HAP-1 (cell line): ENCODE results near the gene TTI1.

ENCODE experiments used
- DNase-seq, 2 experiments: peaks; one replicate each; pipeline ENCODE4 v3.0.0-alpha.2; 2016 to 2020; ENCODE audit warnings: low spot score in 2 of 2
- H3K27me3 ChIP-seq: fragments of 250-450 bp; sonication (Bioruptor Pico); 2 replicates; pipeline ENCODE4 v1.5.1; 2020; ENCODE audit warnings: low read depth, mild to moderate bottlenecking, moderate library complexity
- H3K36me3 ChIP-seq: fragments of 250-450 bp; sonication (Bioruptor Pico); replicated peaks from 2 replicates; pipeline ENCODE4 v1.5.1; 2020; ENCODE audit warnings: mild to moderate bottlenecking
- H3K4me1 ChIP-seq: fragments of 250-450 bp; sonication (Bioruptor Pico); 2 replicates; pipeline ENCODE4 v1.5.1; 2020; ENCODE audit warnings: mild to moderate bottlenecking
- H3K4me3 ChIP-seq: fragments of 250-450 bp; sonication (Bioruptor Pico); 2 replicates; pipeline ENCODE4 v1.5.1; 2020; ENCODE audit warnings: mild to moderate bottlenecking, moderate library complexity
- H3K9me3 ChIP-seq: fragments of 250-450 bp; sonication (Bioruptor Pico); 2 replicates; pipeline ENCODE4 v1.5.1; 2020; ENCODE audit warnings: mild to moderate bottlenecking, moderate library complexity
- in situ Hi-C: fragments of 300-500 bp; cut with MboI; formaldehyde crosslinking; loops from 3 replicates; pipeline ENCODE4 v1.14.3; 2020; ENCODE audit warnings: low sequenced_read_pairs, inconsistent platforms, mixed read lengths

TTI1 gene

DNA sequence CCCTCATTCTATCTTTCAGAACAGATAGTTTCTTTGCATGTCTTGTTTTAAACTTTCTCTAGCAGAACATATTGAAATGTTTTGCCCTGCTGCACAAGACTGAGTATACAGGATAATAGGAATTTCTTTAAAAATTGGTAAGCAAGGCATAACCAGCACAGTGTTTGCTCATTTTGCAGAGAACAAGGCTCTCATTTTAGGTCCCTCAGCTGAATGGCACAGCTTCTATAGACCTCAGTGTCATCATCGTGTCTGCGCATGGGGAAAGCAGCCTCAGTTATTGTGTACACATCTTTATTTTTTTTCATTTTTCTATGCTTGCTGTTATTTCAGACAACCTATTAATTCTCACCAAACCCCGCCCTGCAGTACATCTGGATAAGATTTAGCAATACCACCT is 35.7 kb downstream of the TTI1 start:
- Histone ChIP-seq H3K4me1 (peaks cover 6% of the 10 kb centered on the region), H3K27me3 (no peaks in the 10 kb centered on the region), H3K36me3 (peaks cover 78% of the 10 kb centered on the region), H3K9me3 (no peaks in the 10 kb centered on the region), H3K4me3 (no peak overlapping the region)
- DNase-seq, result no peak
- in situ Hi-C loops, result no loop called here

DNA sequence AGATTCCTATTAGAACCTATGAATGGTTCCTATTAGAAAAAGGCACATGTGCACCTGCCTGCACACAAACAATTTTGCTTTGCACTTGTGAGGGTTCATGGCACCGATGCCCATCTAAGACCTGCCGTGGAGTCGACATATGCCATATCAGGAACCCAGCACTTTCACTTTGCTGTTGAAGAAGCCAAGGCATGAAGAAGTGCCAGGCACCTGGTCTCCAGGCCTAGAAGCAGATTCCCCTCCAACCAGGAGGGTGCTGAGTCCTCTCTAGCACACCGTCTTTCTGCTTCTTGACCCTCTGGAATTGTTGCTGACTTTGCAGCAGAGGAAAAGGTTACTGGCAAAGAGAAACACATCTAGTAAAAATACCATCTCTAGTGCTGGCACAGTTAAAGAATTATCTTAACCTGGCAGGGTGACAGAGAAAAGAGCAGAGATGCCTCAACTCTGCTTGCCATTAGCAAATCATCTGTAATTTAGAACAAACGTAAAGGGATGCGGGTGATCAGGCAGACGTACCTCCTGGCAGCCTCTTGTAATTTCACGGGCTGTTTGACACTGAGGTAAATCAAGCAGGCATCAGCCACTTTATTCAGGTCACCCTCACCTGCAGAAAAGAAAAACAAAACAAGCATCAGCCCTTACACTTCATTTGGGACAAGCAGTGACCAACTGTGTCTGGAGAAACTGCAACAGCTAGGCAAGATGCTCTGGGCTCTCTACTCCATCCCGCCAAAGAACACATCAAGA is 37.2 kb downstream of the TTI1 start:
- no peak for DNase-seq
- Histone ChIP-seq H3K36me3 (peaks cover 74% of the 10 kb centered on the region), H3K27me3 (no peaks in the 10 kb centered on the region), H3K4me3 (no peak overlapping the region), H3K4me1 (peaks cover 7% of the 10 kb centered on the region), H3K9me3 (no peaks in the 10 kb centered on the region)
- in situ Hi-C loops, result no loop called here

DNA sequence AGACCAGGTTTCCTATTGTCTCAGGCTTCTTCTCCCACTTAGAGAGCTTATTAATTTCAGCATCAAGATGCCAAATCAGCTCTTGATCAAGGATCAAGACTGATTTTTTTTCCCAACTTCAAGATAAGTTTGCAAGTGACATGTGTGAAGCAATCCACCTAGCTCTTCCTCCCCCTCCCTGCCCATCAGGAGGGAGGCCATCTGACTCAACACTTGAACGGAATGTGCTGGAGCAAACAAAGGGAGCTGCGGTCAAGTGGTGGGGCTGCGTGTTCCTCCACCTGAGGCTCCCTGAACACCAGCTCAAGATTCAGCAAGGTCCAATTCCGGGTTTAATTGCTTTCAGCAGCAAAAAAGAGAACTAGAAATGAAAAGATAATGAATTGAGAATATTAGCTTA is 38.7 kb downstream of the TTI1 start:
- H3K4me3 ChIP-seq, result no peak overlapping the region
- no peaks in the 10 kb centered on the region for H3K27me3 ChIP-seq
- in situ Hi-C loops, result loop anchor here (5.0 kb wide), 1 partner anchor 427 kb away; no protein-coding TSS in a partner anchor
- H3K36me3 ChIP-seq, result peaks cover 72% of the 10 kb centered on the region
- no peak for DNase-seq
- H3K9me3 ChIP-seq, result no peaks in the 10 kb centered on the region
- peaks cover 7% of the 10 kb centered on the region for H3K4me1 ChIP-seq

- Histone ChIP-seq H3K4me1 (peaks cover 7% of the 10 kb centered on the region), H3K27me3 (no peaks in the 10 kb centered on the region), H3K36me3 (peaks cover 67% of the 10 kb centered on the region), H3K9me3 (no peaks in the 10 kb centered on the region), H3K4me3 (no peak overlapping the region)
- DNase-seq, result peak; percentile 73 to 79
- in situ Hi-C loops, result loop anchor here (5.0 kb wide), 1 partner anchor 426 kb away; no protein-coding TSS in a partner anchor
These were observed 40.4 kb downstream of the TTI1 start for GRCh38 chr20:37992802-37993409.

DNA sequence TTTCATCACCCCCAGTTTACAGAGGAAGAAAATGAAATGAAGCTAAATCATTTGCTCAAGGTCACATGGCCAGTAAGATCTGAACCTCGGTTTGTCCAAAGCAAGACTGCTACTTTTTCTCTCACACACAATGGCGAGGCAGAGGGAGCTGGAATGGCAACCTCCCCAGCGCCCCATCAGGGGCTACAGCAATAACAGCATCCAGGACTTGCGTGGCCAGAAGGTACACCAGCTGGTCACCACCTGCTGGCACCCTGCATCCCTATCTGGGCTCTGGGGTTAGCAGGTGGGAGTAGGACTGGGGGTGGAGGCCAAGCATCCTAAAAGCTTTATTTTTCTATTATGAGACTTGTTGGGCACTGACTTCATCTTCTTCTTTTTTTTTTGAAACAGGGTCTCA is 41.3 kb downstream of the TTI1 start:
- Histone ChIP-seq H3K27me3 (no peaks in the 10 kb centered on the region), H3K36me3 (peaks cover 57% of the 10 kb centered on the region), H3K4me1 (peaks cover 15% of the 10 kb centered on the region), H3K4me3 (no peak overlapping the region), H3K9me3 (no peaks in the 10 kb centered on the region)
- no peak for DNase-seq
- in situ Hi-C loops, result loop anchor here (5.0 kb wide), 1 partner anchor 425 kb away; no protein-coding TSS in a partner anchor

- Histone ChIP-seq H3K36me3 (peaks cover 56% of the 10 kb centered on the region), H3K4me1 (peaks cover 21% of the 10 kb centered on the region)
These were observed 41.9 kb downstream of the TTI1 start for GRCh38 chr20:37991157-37991866.

DNA sequence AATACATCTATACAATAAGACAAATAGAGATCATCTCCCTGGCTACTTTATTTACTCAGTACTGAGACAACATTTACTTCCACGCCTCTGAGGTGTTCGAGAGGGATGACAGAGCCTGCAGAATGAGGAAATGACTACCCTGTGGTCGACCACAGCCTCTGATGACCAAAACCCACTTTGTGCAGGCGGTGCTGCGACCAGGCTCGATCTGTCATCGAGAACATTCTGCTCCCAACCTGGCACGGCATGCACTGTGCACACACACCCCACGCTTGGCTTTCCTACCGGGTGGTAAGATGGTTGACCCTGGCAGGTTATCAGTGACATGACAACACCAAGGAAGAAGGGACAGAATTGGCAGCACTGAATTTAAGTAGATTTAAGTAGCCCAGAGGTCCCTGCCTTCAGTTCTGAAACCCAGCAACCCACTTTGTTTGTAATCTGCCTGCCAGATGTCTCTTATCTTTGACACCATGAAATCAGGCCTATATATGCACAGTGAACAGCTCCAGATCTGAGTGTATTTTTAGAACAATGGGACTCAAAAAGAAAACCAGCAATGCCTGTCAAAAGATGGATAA is 42.6 kb downstream of the TTI1 start:
- Histone ChIP-seq H3K4me1 (peaks cover 22% of the 10 kb centered on the region), H3K27me3 (no peaks in the 10 kb centered on the region), H3K9me3 (no peaks in the 10 kb centered on the region), H3K36me3 (peaks cover 56% of the 10 kb centered on the region), H3K4me3 (no peak overlapping the region)
- no peak for DNase-seq
- in situ Hi-C loops, result loop anchor here (5.0 kb wide), 1 partner anchor 423 kb away; no protein-coding TSS in a partner anchor

More at GRCh38 chr20:37991157-37991866, 41.9 kb downstream of the TTI1 start:
- Histone ChIP-seq H3K27me3 (no peaks in the 10 kb centered on the region), H3K9me3 (no peaks in the 10 kb centered on the region), H3K4me3 (no peak overlapping the region)
- in situ Hi-C loops, result loop anchor here (5.0 kb wide), 1 partner anchor 424 kb away; no protein-coding TSS in a partner anchor
- DNase-seq, result no peak

DNA sequence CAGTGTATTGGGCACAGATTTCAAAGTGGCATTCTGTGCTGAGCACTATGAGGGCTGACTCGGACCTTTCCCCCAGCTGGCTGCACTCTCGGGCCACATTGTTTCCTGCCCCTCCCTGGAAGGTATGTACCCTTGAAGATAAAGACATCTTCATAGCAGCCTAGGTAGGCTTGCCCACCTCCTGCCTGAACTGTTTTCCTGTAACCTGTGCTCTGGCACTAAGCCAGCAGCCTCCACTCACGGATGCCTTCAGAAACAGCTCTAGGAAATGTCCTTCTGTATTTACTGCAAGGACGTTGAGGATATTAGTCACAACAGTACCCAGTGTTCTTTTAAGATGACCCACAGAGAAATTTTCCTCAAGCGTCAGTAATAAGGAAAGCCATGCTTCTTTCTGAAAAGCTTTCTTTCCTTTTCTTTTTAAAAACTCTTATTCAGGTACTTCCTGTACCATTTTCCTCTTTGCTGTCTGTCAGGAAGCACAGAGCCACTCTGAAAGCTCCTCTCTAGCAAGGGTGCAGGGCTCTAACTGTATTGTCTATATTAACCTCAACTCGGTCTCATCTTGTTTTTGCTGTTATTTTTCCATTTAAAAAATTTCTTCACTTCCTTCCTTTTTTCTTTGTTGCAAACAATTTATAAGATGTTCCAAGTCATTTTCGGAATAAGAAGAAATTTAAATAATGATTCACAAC is 43.5 kb downstream of the TTI1 start:
- Histone ChIP-seq H3K4me1 (peaks cover 22% of the 10 kb centered on the region), H3K36me3 (peaks cover 50% of the 10 kb centered on the region), H3K27me3 (no peaks in the 10 kb centered on the region), H3K9me3 (no peaks in the 10 kb centered on the region), H3K4me3 (no peak overlapping the region)
- no peak for DNase-seq
- in situ Hi-C loops, result loop anchor here (5.0 kb wide), 1 partner anchor 422 kb away; no protein-coding TSS in a partner anchor

DNA sequence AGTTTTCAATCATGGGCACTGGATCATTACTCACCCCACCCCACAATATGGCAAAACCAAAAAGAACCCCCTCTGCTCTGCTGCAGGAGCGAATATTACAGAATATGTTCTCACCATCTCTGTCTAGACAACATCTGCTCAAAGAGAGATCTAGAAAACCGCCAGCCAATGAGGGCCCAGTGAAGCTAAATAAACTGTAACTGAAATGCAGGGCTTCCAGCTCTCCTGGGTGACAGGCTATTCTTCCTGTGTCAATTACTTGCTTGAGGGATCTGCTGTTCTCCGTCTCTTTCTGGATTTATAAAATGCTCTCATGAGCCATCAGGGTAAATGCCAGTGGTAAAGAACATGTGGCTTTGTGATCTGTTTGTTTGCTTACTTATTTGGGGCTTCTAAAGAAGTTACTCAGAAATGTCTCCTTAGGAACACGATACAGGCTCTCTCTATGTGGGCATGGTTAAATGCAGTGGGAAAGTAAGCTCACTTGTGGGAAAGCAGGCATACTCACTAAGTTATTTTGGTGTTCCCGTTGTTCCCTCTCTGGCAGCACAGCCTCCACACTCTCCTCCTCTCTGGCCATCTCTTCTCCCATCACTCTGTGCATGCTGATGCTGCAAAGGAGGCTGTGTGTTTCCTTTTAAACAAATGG is 44.8 kb downstream of the TTI1 start:
- no peak for DNase-seq
- Histone ChIP-seq H3K36me3 (peaks cover 41% of the 10 kb centered on the region), H3K27me3 (no peaks in the 10 kb centered on the region), H3K9me3 (no peaks in the 10 kb centered on the region), H3K4me3 (no peak overlapping the region), H3K4me1 (peaks cover 22% of the 10 kb centered on the region)
- in situ Hi-C loops, result no loop called here

- DNase-seq, result no peak
- no peak overlapping the region for H3K4me3 ChIP-seq
- H3K9me3 ChIP-seq, result no peaks in the 10 kb centered on the region
- H3K27me3 ChIP-seq, result no peaks in the 10 kb centered on the region
- peaks cover 18% of the 10 kb centered on the region for H3K4me1 ChIP-seq
- in situ Hi-C loops, result no loop called here
- H3K36me3 ChIP-seq, result peaks cover 41% of the 10 kb centered on the region
These were observed 45.5 kb downstream of the TTI1 start for GRCh38 chr20:37987602-37988290.

DNA sequence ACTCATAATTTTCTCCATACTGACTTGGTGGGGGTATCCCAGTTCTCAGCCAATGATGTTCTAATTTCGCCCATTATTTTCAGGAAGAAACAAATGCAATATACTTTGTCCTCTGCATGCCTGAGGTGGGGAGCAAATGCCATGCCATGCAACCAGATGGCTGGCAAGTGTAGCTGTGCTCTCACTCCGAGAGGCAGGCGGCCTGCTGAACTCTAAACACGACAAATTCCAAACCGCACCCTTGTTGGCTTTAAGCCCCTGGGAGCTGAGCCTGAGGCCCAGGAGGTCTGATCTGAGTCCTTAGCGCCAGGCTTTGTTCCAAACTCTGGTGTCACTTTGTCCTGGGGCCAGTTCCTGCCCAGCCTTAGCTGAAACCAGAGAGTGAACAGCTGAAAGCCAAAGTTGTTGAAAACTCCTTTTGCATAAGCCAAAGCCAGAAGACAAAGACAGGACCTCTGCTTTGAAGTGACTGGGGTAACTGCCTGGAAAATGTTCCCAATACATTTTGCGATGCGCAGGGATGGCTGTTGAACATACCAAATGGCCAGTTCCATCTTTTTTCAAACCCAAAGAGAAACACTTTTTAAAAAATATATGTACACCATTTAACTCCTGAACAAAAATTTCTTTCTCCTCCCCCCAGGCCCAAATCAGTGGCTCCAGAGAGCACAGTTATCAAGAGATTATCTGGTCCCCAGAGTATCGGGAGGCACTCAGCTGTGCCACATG is 46.2 kb downstream of the TTI1 start:
- Histone ChIP-seq H3K4me3 (no peak overlapping the region), H3K9me3 (no peaks in the 10 kb centered on the region), H3K36me3 (peaks cover 37% of the 10 kb centered on the region), H3K4me1 (peaks cover 15% of the 10 kb centered on the region), H3K27me3 (no peaks in the 10 kb centered on the region)
- peak; percentile 72 to 76 for DNase-seq
- in situ Hi-C loops, result no loop called here
